Cardiac fibroblast (primary cell): ENCODE results near the gene PVALB.
"Not testable (repeated sequence)": the region's sequence is repeated elsewhere in the genome, so short reads cannot be mapped to it uniquely, and the experiment has no call there.

Experiments
- DNase-seq, 2 donors: peaks; one replicate each; pipeline versions ENCODE4 v3.0.0 to v3.0.0-alpha.2; 2010; ENCODE audit warnings: low read depth in 2 of 2
- H3K4me3 ChIP-seq, 2 donors: replicated peaks in 1 of 2; 1 replicate in 1 of 2; 2 replicates in 1 of 2; pipeline ENCODE4 v1.5.1; 2011; ENCODE audit warnings: low read depth in 2 of 2, low read length in 2 of 2, mild to moderate bottlenecking in 2 of 2, moderate library complexity in 1 of 2
- TF ChIP-seq, protein P1 (sequence below): IDR thresholded peaks from one replicate; pipeline ENCODE4 v1.5.1; 2011; ENCODE audit warnings: low read depth, mild to moderate bottlenecking, low read length, inconsistent platforms

Gene PVALB

GRCh38 chr22:36755316-36755715 is 61.5 kb downstream of the PVALB start:
- H3K4me3 ChIP-seq = no peak overlapping the region
- TF ChIP-seq, protein P1, sequence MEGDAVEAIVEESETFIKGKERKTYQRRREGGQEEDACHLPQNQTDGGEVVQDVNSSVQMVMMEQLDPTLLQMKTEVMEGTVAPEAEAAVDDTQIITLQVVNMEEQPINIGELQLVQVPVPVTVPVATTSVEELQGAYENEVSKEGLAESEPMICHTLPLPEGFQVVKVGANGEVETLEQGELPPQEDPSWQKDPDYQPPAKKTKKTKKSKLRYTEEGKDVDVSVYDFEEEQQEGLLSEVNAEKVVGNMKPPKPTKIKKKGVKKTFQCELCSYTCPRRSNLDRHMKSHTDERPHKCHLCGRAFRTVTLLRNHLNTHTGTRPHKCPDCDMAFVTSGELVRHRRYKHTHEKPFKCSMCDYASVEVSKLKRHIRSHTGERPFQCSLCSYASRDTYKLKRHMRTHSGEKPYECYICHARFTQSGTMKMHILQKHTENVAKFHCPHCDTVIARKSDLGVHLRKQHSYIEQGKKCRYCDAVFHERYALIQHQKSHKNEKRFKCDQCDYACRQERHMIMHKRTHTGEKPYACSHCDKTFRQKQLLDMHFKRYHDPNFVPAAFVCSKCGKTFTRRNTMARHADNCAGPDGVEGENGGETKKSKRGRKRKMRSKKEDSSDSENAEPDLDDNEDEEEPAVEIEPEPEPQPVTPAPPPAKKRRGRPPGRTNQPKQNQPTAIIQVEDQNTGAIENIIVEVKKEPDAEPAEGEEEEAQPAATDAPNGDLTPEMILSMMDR = no peak
- DNase-seq = no peak

- not testable (repeated sequence) for DNase-seq
Observed at GRCh38 chr22:36754881-36755280, 62.0 kb downstream of the PVALB start.

GRCh38 chr22:36753916-36754315 is 62.9 kb downstream of the PVALB start:
- no peak overlapping the region for H3K4me3 ChIP-seq
- TF ChIP-seq, protein P1 = no peak
- DNase-seq = no peak

More at GRCh38 chr22:36754881-36755280, 62.0 kb downstream of the PVALB start:
- not testable (repeated sequence) for H3K4me3 ChIP-seq

- TF ChIP-seq, protein P1 = no peak
- no peak overlapping the region for H3K4me3 ChIP-seq
- DNase-seq = no peak
Observed at GRCh38 chr22:36753120-36753802, 63.6 kb downstream of the PVALB start.
